ENCODE data around the gene RNASE7. TPM values are rescaled to one million over a fixed set of nuclear protein-coding genes. Genes with fewer than 3 reads are reported as not detected.

Gene RNASE7
- total RNA-seq, 1 donor from 2014 or later, result not detected

DNA sequence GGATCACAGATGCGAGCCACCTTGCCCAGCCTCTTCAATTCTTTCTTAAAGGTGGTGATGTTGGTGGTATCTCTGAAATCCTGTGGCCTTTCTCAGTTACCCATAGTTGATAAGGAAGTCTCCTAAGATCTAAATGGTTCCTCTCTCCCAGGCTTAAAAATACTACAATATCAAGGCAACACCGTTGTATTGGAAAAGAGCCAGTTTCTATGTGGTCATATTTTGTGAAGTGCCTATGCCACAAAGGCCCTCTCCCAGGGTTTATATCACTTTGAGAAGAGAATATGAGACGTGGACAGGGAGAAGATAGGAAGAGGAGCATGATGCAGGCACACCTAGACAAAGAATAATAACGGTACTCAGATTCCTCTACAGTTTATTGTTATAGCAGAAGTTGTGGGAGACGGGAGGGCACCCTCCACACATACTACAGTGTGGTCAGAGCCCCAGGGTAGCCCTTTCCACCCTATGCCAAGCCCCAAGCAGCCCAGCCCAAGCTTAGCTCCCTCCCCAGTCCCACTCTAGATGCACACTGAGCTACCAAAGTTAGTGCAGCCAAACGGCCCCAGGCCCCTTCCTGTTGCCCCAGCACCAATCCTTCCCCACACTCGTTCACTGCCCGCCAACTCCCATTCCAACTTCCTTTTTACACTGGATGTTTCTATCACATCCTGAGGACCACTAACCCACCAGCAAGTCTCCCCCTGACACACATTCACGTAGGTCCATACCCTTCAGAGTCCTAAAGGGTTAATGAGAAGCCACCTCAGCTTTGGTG, 25.6 kb upstream of the RNASE7 start:
- no peak overlapping the region for H3K4me3 ChIP-seq (ENCODE audit: insufficient read depth, low read depth, low read length)
- H3K9me3 Mint-ChIP-seq (ENCODE audit: unreplicated experiment), result peaks cover 5% of the 10 kb centered on the region
- FAIRE-seq, result no peak

DNA sequence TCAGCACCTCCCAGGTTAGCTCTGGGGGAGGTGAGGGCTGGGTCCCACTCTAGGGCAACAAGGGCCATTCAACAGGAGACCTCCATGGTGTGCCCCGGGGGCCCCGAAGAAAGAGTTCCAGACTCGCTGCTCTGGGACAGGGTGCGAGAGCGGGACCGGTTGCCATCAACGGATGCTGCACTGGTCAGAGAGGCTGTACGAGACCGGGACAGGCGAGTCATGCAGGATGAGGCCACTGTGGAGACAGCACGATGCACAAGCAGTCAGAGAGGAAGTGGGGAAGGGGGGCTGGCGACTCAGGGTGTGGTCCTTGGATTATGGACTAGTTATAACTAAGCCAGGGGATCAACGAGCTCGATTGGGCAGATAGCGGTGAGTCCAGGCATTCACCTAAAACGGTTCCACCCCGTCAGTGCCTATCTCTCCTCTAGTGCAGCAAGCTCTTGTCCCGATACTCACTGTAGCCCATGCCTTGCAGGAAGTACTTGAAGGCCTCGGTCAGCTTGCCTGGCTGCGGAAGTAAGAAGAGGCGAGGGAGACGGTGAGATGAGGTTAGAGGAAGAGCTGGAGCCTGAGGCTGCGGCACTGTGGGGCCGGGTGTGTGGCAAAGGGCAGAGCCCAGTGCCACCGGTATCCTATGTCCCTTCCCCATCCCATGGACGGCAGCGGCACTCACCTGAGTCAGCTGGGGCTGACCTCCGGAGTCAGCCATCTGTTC, 24.5 kb upstream of the RNASE7 start:
- H3K79me2 ChIP-seq (ENCODE audit: insufficient read depth, low read length), result no peaks in the 10 kb centered on the region

More for the DNA sequence above, 25.6 kb upstream of the RNASE7 start:
- Mint-ChIP-seq H3K4me3 (ENCODE audit: unreplicated experiment) (no peak overlapping the region), H3K27me3 (ENCODE audit: low read depth, unreplicated experiment) (peaks cover 22% of the 10 kb centered on the region), H3K36me3 (ENCODE audit: low read depth, unreplicated experiment) (peaks cover 5% of the 10 kb centered on the region), H3K4me1 (ENCODE audit: low read depth, unreplicated experiment) (peaks cover 12% of the 10 kb centered on the region), H3K27ac (ENCODE audit: unreplicated experiment) (no peak overlapping the region)
- no peak for TF ChIP-seq EZH2 (IDR thresholded peaks at IDR 0.05; ENCODE audit: insufficient read depth, low read length)
- TF ChIP-seq, protein P1, sequence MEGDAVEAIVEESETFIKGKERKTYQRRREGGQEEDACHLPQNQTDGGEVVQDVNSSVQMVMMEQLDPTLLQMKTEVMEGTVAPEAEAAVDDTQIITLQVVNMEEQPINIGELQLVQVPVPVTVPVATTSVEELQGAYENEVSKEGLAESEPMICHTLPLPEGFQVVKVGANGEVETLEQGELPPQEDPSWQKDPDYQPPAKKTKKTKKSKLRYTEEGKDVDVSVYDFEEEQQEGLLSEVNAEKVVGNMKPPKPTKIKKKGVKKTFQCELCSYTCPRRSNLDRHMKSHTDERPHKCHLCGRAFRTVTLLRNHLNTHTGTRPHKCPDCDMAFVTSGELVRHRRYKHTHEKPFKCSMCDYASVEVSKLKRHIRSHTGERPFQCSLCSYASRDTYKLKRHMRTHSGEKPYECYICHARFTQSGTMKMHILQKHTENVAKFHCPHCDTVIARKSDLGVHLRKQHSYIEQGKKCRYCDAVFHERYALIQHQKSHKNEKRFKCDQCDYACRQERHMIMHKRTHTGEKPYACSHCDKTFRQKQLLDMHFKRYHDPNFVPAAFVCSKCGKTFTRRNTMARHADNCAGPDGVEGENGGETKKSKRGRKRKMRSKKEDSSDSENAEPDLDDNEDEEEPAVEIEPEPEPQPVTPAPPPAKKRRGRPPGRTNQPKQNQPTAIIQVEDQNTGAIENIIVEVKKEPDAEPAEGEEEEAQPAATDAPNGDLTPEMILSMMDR (IDR thresholded peaks at IDR 0.05; ENCODE audit: insufficient read depth, low read depth, low read length), result no peak
- Histone ChIP-seq H3K79me2 (ENCODE audit: insufficient read depth, low read length) (no peaks in the 10 kb centered on the region), H2AFZ (ENCODE audit: low read depth, low read length) (no peak overlapping the region), H3K4me1 (ENCODE audit: insufficient read depth, low read length) (peaks cover 4% of the 10 kb centered on the region), H4K20me1 (ENCODE audit: insufficient read depth, low read length) (no peaks in the 10 kb centered on the region), H3K27me3 (ENCODE audit: insufficient read depth, low read length) (peaks cover 19% of the 10 kb centered on the region), H3K9ac (ENCODE audit: low read length) (no peak overlapping the region), H3K9me3 (ENCODE audit: insufficient read depth, low read depth, low read length) (no peaks in the 10 kb centered on the region), H3K4me2 (ENCODE audit: low read length) (no peak overlapping the region), H3K27ac (ENCODE audit: low read depth, low read length) (no peak overlapping the region), H3K36me3 (ENCODE audit: insufficient read depth, low read length) (no peaks in the 10 kb centered on the region)
- DNase-seq (ENCODE audit: low read depth), result no peak

More for the DNA sequence above, 24.5 kb upstream of the RNASE7 start:
- Mint-ChIP-seq H3K27ac (ENCODE audit: unreplicated experiment) (no peak overlapping the region), H3K27me3 (ENCODE audit: low read depth, unreplicated experiment) (peaks cover 22% of the 10 kb centered on the region), H3K4me3 (ENCODE audit: unreplicated experiment) (no peak overlapping the region), H3K4me1 (ENCODE audit: low read depth, unreplicated experiment) (peaks cover 12% of the 10 kb centered on the region), H3K36me3 (ENCODE audit: low read depth, unreplicated experiment) (peaks cover 8% of the 10 kb centered on the region), H3K9me3 (ENCODE audit: unreplicated experiment) (peaks cover 5% of the 10 kb centered on the region)
- Histone ChIP-seq H3K9ac (ENCODE audit: low read length) (no peak overlapping the region), H3K4me1 (ENCODE audit: insufficient read depth, low read length) (peaks cover 4% of the 10 kb centered on the region), H3K36me3 (ENCODE audit: insufficient read depth, low read length) (no peaks in the 10 kb centered on the region), H2AFZ (ENCODE audit: low read depth, low read length) (no peak overlapping the region), H3K9me3 (ENCODE audit: insufficient read depth, low read depth, low read length) (no peaks in the 10 kb centered on the region), H4K20me1 (ENCODE audit: insufficient read depth, low read length) (no peaks in the 10 kb centered on the region), H3K27me3 (ENCODE audit: insufficient read depth, low read length) (peaks cover 14% of the 10 kb centered on the region), H3K27ac (ENCODE audit: low read depth, low read length) (no peak overlapping the region), H3K4me3 (ENCODE audit: insufficient read depth, low read depth, low read length) (no peak overlapping the region), H3K4me2 (ENCODE audit: low read length) (no peak overlapping the region)
- FAIRE-seq (no peak), DNase-seq (ENCODE audit: low read depth) (no peak)
- TF ChIP-seq, protein P1 (IDR thresholded peaks at IDR 0.05; ENCODE audit: insufficient read depth, low read depth, low read length), result no peak
- TF ChIP-seq EZH2 (IDR thresholded peaks at IDR 0.05; ENCODE audit: insufficient read depth, low read length), result no peak

All from astrocyte (in vitro differentiated cells and primary cell).